Fibroblast of mammary gland (primary cell): ENCODE measurements around the gene NHSL1.

ENCODE experiments used
- DNase-seq: peaks from one replicate; pipeline ENCODE4 v3.0.0-alpha.2; 2010; ENCODE audit warnings: low read depth
- H3K4me3 ChIP-seq: 2 replicates; pipeline ENCODE4 v1.5.1; 2011; ENCODE audit warnings: low read depth, mild to moderate bottlenecking, low read length, moderate library complexity; ENCODE audit not compliant: control insufficient read depth
- CTCF ChIP-seq: conservative IDR thresholded peaks from 2 replicates; pipeline ENCODE4 v1.5.1; 2011; ENCODE audit warnings: low read depth, low read length, inconsistent platforms; ENCODE audit not compliant: control insufficient read depth, insufficient read depth

NHSL1 gene

GRCh38 chr6:138487102-138487604 is 12.1 kb downstream of the NHSL1 start:
- no peak overlapping the region for H3K4me3 ChIP-seq
- TF ChIP-seq CTCF = no peak
- DNase-seq = no peak

DNA sequence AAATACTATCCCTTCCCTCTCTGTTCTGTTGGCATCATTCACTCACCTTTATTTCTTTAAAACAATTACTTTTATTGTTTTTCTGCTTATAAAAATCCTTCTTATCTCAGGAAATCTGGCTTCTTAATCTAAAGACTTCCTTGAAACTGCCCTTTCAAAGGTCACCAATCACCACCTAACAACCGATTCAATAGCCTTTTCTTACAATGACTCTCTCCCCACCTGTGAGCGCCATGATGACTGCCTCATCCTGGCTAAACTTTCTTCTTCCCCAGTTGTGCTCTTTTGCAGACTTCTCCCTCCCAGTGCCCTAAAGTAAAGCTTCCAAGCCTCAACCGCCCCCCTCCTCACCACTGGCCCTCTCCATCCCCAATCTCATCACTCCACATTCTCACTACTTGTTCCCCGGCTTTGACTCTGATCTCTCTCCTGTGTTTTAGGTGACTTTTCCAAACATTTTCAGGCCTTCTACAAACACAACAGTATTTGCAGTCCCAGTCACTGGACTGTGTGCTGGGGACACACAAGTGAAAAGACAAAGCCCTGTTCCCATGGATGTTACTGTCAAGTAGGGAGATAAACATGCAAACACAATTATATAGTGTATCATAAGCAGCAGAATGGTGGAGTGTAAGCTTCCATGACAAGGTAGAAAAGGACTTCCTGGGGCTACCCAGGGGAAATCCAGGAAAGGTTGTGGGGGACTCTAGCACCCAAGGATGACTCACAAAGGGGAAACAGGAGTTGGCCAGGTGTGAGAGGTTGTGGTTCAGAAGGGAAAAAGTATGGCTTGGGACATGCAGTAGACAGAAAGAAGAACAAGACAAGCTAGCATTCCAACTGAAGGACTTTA is 12.8 kb downstream of the NHSL1 start:
- no peak for DNase-seq
- no peak overlapping the region for H3K4me3 ChIP-seq

GRCh38 chr6:138485586-138486248 is 13.6 kb downstream of the NHSL1 start:
- no peak overlapping the region for H3K4me3 ChIP-seq
- no peak for TF ChIP-seq CTCF
- DNase-seq = no peak

More for the DNA sequence above, 12.8 kb downstream of the NHSL1 start:
- no peak for TF ChIP-seq CTCF

GRCh38 chr6:138485005-138485545 is 14.2 kb downstream of the NHSL1 start:
- no peak for TF ChIP-seq CTCF
- H3K4me3 ChIP-seq = no peak overlapping the region
- peak; percentile 30 for DNase-seq

GRCh38 chr6:138484018-138484731 is 15.1 kb downstream of the NHSL1 start:
- no peak for DNase-seq
- TF ChIP-seq CTCF = no peak
- no peak overlapping the region for H3K4me3 ChIP-seq

GRCh38 chr6:138482816-138483215 is 16.5 kb downstream of the NHSL1 start:
- TF ChIP-seq CTCF = no peak
- no peak for DNase-seq
- no peak overlapping the region for H3K4me3 ChIP-seq
